ENCODE measurements around the gene KMT2E.
"Not testable (repeated sequence)": the region's sequence is repeated elsewhere in the genome, so short reads cannot be mapped to it uniquely, and the experiment has no call there.

The KMT2E gene

DNA sequence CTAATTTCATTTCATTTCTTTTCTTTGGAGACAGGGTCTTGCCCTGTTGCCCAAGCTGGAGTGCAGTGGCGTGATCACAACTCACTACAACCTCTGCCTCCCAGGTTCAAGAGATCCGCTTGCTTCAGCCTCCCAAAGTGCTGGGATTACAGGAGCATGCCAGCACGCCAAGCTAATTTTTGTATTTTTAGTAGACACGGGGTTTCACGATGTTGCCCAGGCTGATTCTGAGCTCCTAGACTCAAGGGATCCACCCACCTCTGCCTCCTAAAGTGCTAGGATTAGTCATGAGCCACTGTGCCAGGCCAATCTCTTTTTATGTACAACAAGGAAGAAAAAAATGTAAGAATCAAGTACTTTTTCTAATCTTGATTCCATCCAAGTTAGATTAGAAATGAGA lies 10.7 kb upstream of the KMT2E start:
- no peaks in the 10 kb centered on the region for H3K9me3 ChIP-seq (ENCODE audit: insufficient read depth, low read depth, low read length)
- H3K27ac ChIP-seq (ENCODE audit: low read length): no peak overlapping the region
- H3K9ac ChIP-seq (ENCODE audit: low read depth, low read length): no peak overlapping the region
- H3K4me1 ChIP-seq (ENCODE audit: insufficient read depth, low read length): peaks cover 12% of the 10 kb centered on the region; the same call in 1 of the 2 replicates
- peaks cover 62% of the 10 kb centered on the region for H3K36me3 ChIP-seq (ENCODE audit: insufficient read depth, low read depth, low read length)
- H3K27me3 ChIP-seq (ENCODE audit: insufficient read depth, low read length): no peaks in the 10 kb centered on the region
- no peak overlapping the region for H3K4me3 ChIP-seq (ENCODE audit: low read length)

DNA sequence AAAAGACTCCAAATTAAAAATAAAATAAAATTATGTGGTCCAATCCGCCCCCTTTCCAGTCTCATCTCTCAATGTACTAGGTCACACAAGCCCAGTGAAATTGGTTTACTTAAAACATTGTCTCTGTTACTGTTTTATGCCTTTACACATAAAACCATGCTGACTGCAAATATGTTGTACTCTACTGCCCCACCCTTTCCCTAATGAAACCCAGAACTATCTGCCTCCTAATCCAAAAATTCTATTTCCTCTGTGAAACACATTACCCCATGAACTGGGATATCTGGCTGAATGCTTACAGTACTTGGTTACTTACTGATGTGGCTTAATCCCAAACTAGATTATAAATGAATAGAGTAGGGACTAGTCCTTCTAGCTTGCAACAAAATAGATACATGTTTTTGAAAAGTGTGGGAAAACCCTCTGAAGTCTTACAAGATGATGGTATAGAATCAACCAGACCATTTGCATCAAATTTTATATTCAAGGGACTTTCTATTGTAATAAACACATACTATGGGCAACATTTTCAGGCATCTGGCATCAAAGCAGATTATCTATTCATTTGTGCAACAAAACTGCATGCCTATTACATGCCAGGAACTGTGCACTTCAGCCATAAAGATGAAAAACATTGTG lies 10.0 kb upstream of the KMT2E start:
- no peaks in the 10 kb centered on the region for H3K27me3 ChIP-seq (ENCODE audit: insufficient read depth, low read length)
- H3K36me3 ChIP-seq (ENCODE audit: insufficient read depth, low read depth, low read length): peaks cover 68% of the 10 kb centered on the region
- no peak overlapping the region for H3K4me3 ChIP-seq (ENCODE audit: low read length)
- H3K9me3 ChIP-seq (ENCODE audit: insufficient read depth, low read depth, low read length): no peaks in the 10 kb centered on the region
- no peak overlapping the region for H3K9ac ChIP-seq (ENCODE audit: low read depth, low read length)
- peaks cover 12% of the 10 kb centered on the region; the same call in 1 of the 2 replicates for H3K4me1 ChIP-seq (ENCODE audit: insufficient read depth, low read length)
- H3K27ac ChIP-seq (ENCODE audit: low read length): no peak overlapping the region

GRCh38 chr7:105005006-105005405 lies 9.0 kb upstream of the KMT2E start:
- peaks cover 12% of the 10 kb centered on the region; the same call in 1 of the 2 replicates for H3K4me1 ChIP-seq (ENCODE audit: insufficient read depth, low read length)
- not testable (repeated sequence) for H3K9me3 ChIP-seq (ENCODE audit: insufficient read depth, low read depth, low read length); H3K4me3 ChIP-seq (ENCODE audit: low read length); H3K27me3 ChIP-seq (ENCODE audit: insufficient read depth, low read length); H3K27ac ChIP-seq (ENCODE audit: low read length); H3K9ac ChIP-seq (ENCODE audit: low read depth, low read length)
- peaks cover 63% of the 10 kb centered on the region for H3K36me3 ChIP-seq (ENCODE audit: insufficient read depth, low read depth, low read length)

DNA sequence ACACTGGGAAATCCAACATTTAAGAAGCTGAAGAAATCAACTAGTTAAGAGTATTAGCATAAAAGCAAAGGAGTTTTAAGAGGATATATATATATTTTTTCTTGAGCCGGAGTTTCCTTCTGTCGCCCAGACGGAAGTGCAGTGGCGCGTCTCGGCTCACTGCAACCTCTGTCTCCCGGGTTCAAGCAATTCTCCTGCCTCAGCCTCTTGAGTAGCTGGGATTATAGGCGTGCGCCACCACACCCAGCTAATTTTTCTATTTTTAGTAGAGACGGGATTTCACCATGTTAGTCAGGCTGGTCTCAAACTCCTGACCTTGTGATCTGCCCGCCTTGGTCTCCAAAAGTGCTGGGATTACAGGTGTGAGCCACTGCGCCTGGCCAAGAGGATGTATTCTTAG lies 8.5 kb upstream of the KMT2E start:
- not testable (repeated sequence) for H3K27me3 ChIP-seq (ENCODE audit: insufficient read depth, low read length); H3K9ac ChIP-seq (ENCODE audit: low read depth, low read length); H3K9me3 ChIP-seq (ENCODE audit: insufficient read depth, low read depth, low read length); H3K27ac ChIP-seq (ENCODE audit: low read length); H3K4me3 ChIP-seq (ENCODE audit: low read length)
- peaks cover 65% of the 10 kb centered on the region for H3K36me3 ChIP-seq (ENCODE audit: insufficient read depth, low read depth, low read length)
- peaks cover 14% of the 10 kb centered on the region; the same call in 1 of the 2 replicates for H3K4me1 ChIP-seq (ENCODE audit: insufficient read depth, low read length)

GRCh38 chr7:105006367-105007136 lies 7.5 kb upstream of the KMT2E start:
- Histone ChIP-seq H3K27me3 (ENCODE audit: insufficient read depth, low read length) (no peaks in the 10 kb centered on the region), H3K4me1 (ENCODE audit: insufficient read depth, low read length) (peaks cover 11% of the 10 kb centered on the region; the same call in 1 of the 2 replicates), H3K4me3 (ENCODE audit: low read length) (no peak overlapping the region), H3K9ac (ENCODE audit: low read depth, low read length) (no peak overlapping the region), H3K9me3 (ENCODE audit: insufficient read depth, low read depth, low read length) (no peaks in the 10 kb centered on the region), H3K36me3 (ENCODE audit: insufficient read depth, low read depth, low read length) (peaks cover 63% of the 10 kb centered on the region), H3K27ac (ENCODE audit: low read length) (no peak overlapping the region)

DNA sequence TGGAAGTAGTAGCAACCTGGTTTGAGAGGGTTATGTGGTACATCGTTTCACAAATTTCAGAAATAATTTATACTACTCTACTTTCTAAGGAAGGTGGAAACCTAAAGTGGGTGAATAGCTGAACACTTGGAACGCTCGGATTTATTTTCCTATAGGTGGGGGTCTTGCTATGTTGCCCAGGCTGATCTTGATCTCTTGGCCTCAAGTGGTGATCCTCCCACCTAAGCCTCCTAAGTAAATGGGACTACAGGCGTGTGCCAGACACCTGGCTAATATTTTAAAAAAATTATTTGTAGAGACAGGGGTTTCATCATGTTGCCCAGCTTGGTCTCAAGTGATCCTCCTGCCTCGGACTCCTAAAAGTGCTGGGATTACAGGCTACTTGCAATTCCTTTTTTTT lies 6.7 kb upstream of the KMT2E start:
- Histone ChIP-seq H3K27me3 (ENCODE audit: insufficient read depth, low read length) (no peaks in the 10 kb centered on the region), H3K36me3 (ENCODE audit: insufficient read depth, low read depth, low read length) (peaks cover 58% of the 10 kb centered on the region), H3K9me3 (ENCODE audit: insufficient read depth, low read depth, low read length) (no peaks in the 10 kb centered on the region), H3K9ac (ENCODE audit: low read depth, low read length) (no peak overlapping the region), H3K4me1 (ENCODE audit: insufficient read depth, low read length) (peaks cover 11% of the 10 kb centered on the region; the same call in 1 of the 2 replicates), H3K4me3 (ENCODE audit: low read length) (no peak overlapping the region), H3K27ac (ENCODE audit: low read length) (no peak overlapping the region)

- H3K27me3 ChIP-seq (ENCODE audit: insufficient read depth, low read length): no peaks in the 10 kb centered on the region
- no peaks in the 10 kb centered on the region for H3K9me3 ChIP-seq (ENCODE audit: insufficient read depth, low read depth, low read length)
- H3K4me3 ChIP-seq (ENCODE audit: low read length): peak overlapping the region; percentile 90
- H3K9ac ChIP-seq (ENCODE audit: low read depth, low read length): peak overlapping the region; percentile 100; the same call in 1 of the 2 replicates
- peaks cover 41% of the 10 kb centered on the region for H3K36me3 ChIP-seq (ENCODE audit: insufficient read depth, low read depth, low read length)
- peaks cover 6% of the 10 kb centered on the region; the same call in 1 of the 2 replicates for H3K4me1 ChIP-seq (ENCODE audit: insufficient read depth, low read length)
- H3K27ac ChIP-seq (ENCODE audit: low read length): no peak overlapping the region
Observed at GRCh38 chr7:105009667-105010503, 4.1 kb upstream of the KMT2E start.

GRCh38 chr7:105010504-105011130 lies 3.4 kb upstream of the KMT2E start:
- Histone ChIP-seq H3K9ac (ENCODE audit: low read depth, low read length) (peak overlapping the region; percentile 100), H3K36me3 (ENCODE audit: insufficient read depth, low read depth, low read length) (peaks cover 37% of the 10 kb centered on the region), H3K4me3 (ENCODE audit: low read length) (peak overlapping the region; percentile 90), H3K27ac (ENCODE audit: low read length) (no peak overlapping the region), H3K9me3 (ENCODE audit: insufficient read depth, low read depth, low read length) (no peaks in the 10 kb centered on the region), H3K27me3 (ENCODE audit: insufficient read depth, low read length) (no peaks in the 10 kb centered on the region), H3K4me1 (ENCODE audit: insufficient read depth, low read length) (peaks cover 6% of the 10 kb centered on the region; the same call in 1 of the 2 replicates)

GRCh38 chr7:105011141-105011830 lies 2.7 kb upstream of the KMT2E start:
- H3K9ac ChIP-seq (ENCODE audit: low read depth, low read length): peak overlapping the region; percentile 100
- H3K27me3 ChIP-seq (ENCODE audit: insufficient read depth, low read length): no peaks in the 10 kb centered on the region
- no peak overlapping the region for H3K27ac ChIP-seq (ENCODE audit: low read length)
- H3K36me3 ChIP-seq (ENCODE audit: insufficient read depth, low read depth, low read length): peaks cover 34% of the 10 kb centered on the region
- no peaks in the 10 kb centered on the region for H3K9me3 ChIP-seq (ENCODE audit: insufficient read depth, low read depth, low read length)
- H3K4me1 ChIP-seq (ENCODE audit: insufficient read depth, low read length): peaks cover 9% of the 10 kb centered on the region; the same call in 1 of the 2 replicates
- peak overlapping the region; percentile 90 for H3K4me3 ChIP-seq (ENCODE audit: low read length)

DNA sequence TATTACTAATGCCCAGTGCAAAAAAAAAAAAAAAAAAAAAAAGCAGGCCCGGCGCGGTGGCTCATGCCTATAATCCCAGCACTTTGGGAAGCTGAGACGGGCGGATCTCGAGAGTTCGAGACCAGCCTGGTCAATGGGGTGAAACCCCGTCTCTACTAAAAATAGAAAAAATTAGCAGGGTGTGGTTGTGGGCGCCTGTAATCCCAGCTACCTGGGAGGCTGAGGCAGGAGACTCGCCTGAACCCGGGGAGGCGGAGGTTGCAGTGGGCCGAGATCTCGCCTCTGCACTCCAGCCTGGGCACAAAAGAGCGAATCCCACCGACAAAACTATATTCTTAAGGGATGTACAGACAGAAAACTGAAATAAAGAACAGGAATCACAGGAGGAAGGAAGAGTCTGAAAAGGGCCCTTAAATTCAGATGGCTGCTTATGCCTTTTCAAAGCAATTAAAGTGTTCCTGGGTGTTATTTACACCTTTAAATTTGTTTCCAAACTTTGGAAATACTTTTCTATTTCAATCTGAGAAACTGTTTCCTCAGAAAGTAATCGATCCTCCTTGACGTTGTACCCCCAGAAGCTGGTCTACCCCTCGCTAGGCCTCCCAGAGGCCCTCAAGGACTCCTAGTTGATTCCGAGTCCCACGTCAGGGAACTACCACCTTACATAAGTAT lies 2.0 kb upstream of the KMT2E start:
- Histone ChIP-seq H3K36me3 (ENCODE audit: insufficient read depth, low read depth, low read length) (peaks cover 28% of the 10 kb centered on the region), H3K4me3 (ENCODE audit: low read length) (peak overlapping the region; percentile 90), H3K4me1 (ENCODE audit: insufficient read depth, low read length) (peaks cover 15% of the 10 kb centered on the region; the same call in 1 of the 2 replicates), H3K9ac (ENCODE audit: low read depth, low read length) (peak overlapping the region; percentile 100), H3K27me3 (ENCODE audit: insufficient read depth, low read length) (no peaks in the 10 kb centered on the region), H3K27ac (ENCODE audit: low read length) (peak overlapping the region; percentile 97), H3K9me3 (ENCODE audit: insufficient read depth, low read depth, low read length) (no peaks in the 10 kb centered on the region)
